ENCODE results near the gene IER2.

IER2 gene

DNA sequence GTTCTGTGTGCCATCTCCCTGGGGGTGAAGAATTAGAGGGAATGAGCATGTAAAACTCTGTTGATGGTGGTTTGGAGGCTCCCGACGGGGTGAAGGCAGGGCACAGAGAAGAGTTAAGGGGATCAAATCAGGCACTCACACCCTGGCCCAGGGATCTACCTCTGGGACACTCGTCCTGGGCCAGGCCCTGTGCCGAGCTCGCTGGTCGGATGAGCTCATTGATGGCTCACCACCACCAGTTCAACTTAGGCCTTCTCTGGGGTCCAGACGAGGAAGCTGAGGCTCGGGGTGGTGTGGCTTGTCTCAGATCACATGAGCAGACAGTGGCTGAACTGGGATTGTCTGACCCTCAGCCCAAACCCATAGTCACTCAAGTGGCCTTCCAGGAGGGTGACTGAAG lies 30.6 kb upstream of the IER2 start:
- POLR2A ChIA-PET: interaction anchor here (0.8 to 3.5 kb wide), 4 partner anchors 9 to 174 kb away, joined by 3 to 25 read pairs (median 3); partner anchors contain the start of gene RAD23A
- CTCF ChIA-PET: interaction anchor here (0.9 kb wide), 1 partner anchor 154 kb away, joined by 4 read pairs; no protein-coding TSS in a partner anchor
- DNase-seq (ENCODE audit: extremely low spot score): no peak
- TF ChIP-seq ARNT (IDR thresholded peaks at IDR 0.05): no peak
- no peak for TF ChIP-seq TARDBP (IDR thresholded peaks at IDR 0.05)
- no peak for TF ChIP-seq CTBP1 (IDR thresholded peaks at IDR 0.05; ENCODE audit: borderline replicate concordance)
- no peak for TF ChIP-seq FOXA1 (IDR thresholded peaks at IDR 0.05)
- no peak for TF ChIP-seq NFRKB (IDR thresholded peaks at IDR 0.05)
- no peak for TF ChIP-seq ELF4 (IDR thresholded peaks at IDR 0.05)
- TF ChIP-seq SP1 (IDR thresholded peaks at IDR 0.05): no peak
- no peak for TF ChIP-seq HDGF (IDR thresholded peaks at IDR 0.05; ENCODE audit: borderline replicate concordance)
- TF ChIP-seq, protein P1, sequence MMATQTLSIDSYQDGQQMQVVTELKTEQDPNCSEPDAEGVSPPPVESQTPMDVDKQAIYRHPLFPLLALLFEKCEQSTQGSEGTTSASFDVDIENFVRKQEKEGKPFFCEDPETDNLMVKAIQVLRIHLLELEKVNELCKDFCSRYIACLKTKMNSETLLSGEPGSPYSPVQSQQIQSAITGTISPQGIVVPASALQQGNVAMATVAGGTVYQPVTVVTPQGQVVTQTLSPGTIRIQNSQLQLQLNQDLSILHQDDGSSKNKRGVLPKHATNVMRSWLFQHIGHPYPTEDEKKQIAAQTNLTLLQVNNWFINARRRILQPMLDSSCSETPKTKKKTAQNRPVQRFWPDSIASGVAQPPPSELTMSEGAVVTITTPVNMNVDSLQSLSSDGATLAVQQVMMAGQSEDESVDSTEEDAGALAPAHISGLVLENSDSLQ (IDR thresholded peaks at IDR 0.05): no peak
- no peak for TF ChIP-seq FOXM1 (IDR thresholded peaks at IDR 0.05; ENCODE audit: borderline replicate concordance)
- TF ChIP-seq SUZ12 (IDR thresholded peaks at IDR 0.05): no peak
- TF ChIP-seq ZNF384 (IDR thresholded peaks at IDR 0.05): no peak
- TF ChIP-seq BHLHE40 (IDR thresholded peaks at IDR 0.05; ENCODE audit: borderline replicate concordance): no peak

DNA sequence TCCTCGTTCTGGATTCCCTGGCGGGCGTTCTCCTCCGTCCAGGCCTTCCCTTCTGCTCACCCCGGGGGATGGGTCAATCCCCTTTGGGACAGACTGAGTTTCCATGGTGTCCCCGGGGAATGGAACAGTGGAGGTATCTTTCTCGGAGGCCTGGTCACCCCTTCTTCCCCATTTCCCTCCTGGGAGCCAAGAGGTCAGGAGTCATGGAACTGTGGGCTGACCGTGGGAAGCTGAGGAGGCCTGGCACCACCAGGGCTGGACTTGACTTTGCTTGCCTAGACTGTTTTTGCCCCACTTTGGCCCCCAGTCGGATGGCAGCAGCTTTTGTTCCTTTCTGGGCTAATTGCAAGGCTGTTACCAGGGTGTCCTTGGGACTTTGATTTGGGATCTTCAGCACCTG lies 30.2 kb upstream of the IER2 start:
- POLR2A ChIA-PET: interaction anchor here (1.2 to 3.5 kb wide), 3 partner anchors 13 to 174 kb away, joined by 3 to 25 read pairs (median 3); partner anchors contain the start of gene RAD23A
- no peak for DNase-seq (ENCODE audit: extremely low spot score)

DNA sequence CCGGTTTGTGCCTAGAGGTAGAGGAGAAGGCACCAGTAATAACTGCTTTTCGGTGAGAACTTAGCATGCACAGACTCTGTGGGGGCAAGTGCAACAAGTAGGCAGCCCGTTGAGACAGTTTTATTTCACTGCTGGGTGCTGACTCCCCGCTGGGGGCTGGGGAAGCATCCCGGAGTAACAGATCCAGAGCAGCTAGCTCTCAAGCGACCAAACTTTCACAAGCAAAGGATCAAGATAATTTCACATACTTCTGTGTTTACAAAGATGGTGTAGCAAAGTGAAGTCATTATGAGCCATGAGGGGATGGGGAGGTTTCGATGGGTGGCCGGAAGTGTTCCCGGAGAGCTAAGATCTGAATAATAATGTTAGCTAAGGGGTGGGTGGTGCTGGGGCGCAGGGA lies 29.4 kb upstream of the IER2 start:
- TF ChIP-seq L3MBTL2 (conservative IDR thresholded peaks at IDR 0.05) (no peak), FOXK2 (IDR thresholded peaks at IDR 0.05) (no peak), LEF1 (IDR thresholded peaks at IDR 0.05; ENCODE audit: borderline replicate concordance) (no peak), FOXA1 (IDR thresholded peaks at IDR 0.05) (no peak), TARDBP (IDR thresholded peaks at IDR 0.05) (no peak), ZNF384 (IDR thresholded peaks at IDR 0.05) (no peak), FOXM1 (IDR thresholded peaks at IDR 0.05; ENCODE audit: borderline replicate concordance) (no peak), SUZ12 (IDR thresholded peaks at IDR 0.05) (no peak), SP1 (IDR thresholded peaks at IDR 0.05) (no peak), CTBP1 (IDR thresholded peaks at IDR 0.05; ENCODE audit: borderline replicate concordance) (no peak), NFRKB (IDR thresholded peaks at IDR 0.05) (no peak), BHLHE40 (IDR thresholded peaks at IDR 0.05; ENCODE audit: borderline replicate concordance) (no peak), ARNT (IDR thresholded peaks at IDR 0.05) (no peak), HDGF (IDR thresholded peaks at IDR 0.05; ENCODE audit: borderline replicate concordance) (no peak), ELF4 (IDR thresholded peaks at IDR 0.05) (no peak)
- TF ChIP-seq, protein P1 (IDR thresholded peaks at IDR 0.05): no peak
- POLR2A ChIA-PET: interaction anchor here (0.8 to 3.5 kb wide), 2 partner anchors 31 to 32 kb away, joined by 4 to 25 read pairs; no protein-coding TSS in a partner anchor
- CTCF ChIA-PET: no interaction called here
- DNase-seq (ENCODE audit: extremely low spot score): no peak

More for the DNA sequence above, 30.2 kb upstream of the IER2 start:
- CTCF ChIA-PET: interaction anchor here (0.9 kb wide), 1 partner anchor 154 kb away, joined by 4 read pairs; no protein-coding TSS in a partner anchor
- no peak for TF ChIP-seq ELF4 (IDR thresholded peaks at IDR 0.05)
- TF ChIP-seq NFRKB (IDR thresholded peaks at IDR 0.05): no peak
- TF ChIP-seq SUZ12 (IDR thresholded peaks at IDR 0.05): no peak
- no peak for TF ChIP-seq HDGF (IDR thresholded peaks at IDR 0.05; ENCODE audit: borderline replicate concordance)
- TF ChIP-seq SP1 (IDR thresholded peaks at IDR 0.05): no peak
- TF ChIP-seq LEF1 (IDR thresholded peaks at IDR 0.05; ENCODE audit: borderline replicate concordance): no peak
- TF ChIP-seq BHLHE40 (IDR thresholded peaks at IDR 0.05; ENCODE audit: borderline replicate concordance): no peak
- TF ChIP-seq, protein P1 (IDR thresholded peaks at IDR 0.05): no peak

DNA sequence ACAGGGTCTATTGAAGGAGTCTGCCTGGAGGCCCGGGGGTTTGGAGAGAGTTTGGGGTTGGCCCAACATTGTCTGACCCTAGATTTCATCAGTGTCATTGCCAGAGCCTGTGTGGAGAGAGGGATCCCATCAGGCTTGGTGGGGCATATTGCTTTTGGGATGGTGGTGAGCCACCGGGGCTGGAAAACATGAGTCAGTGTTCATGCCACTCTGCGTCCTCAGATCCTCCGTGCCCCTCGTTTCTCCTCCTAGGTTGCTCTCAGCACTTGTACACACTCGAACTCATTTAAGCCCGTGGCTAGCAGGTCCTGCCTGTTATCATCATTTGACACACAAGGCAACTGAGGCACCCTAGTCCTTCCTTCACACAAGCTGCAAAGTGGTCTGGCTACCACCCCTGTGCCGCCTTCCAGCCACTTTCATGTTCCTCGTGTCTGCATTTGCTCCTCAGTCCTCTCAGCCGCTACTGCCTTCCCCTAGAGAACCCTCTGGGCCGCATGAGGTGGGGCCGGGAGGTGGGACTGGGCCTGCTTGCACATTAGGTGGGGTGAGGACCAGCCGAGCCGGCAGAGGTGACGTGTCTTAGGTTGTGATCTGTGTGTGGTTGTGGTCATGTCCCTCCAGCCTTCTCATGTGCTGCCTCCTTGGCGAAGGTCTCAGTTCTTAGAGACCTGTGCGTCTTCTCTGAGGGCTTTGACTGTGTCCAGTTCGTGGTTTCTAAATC lies 28.5 kb upstream of the IER2 start:
- CTCF ChIA-PET: no interaction called here
- no peak for TF ChIP-seq L3MBTL2 (conservative IDR thresholded peaks at IDR 0.05)
- no peak for TF ChIP-seq FOXA1 (IDR thresholded peaks at IDR 0.05)
- TF ChIP-seq, protein P1 (IDR thresholded peaks at IDR 0.05): no peak
- DNase-seq (ENCODE audit: extremely low spot score): no peak
- POLR2A ChIA-PET: interaction anchor here (0.8 kb wide), 1 partner anchor 31 kb away, joined by 4 read pairs; no protein-coding TSS in a partner anchor

DNA sequence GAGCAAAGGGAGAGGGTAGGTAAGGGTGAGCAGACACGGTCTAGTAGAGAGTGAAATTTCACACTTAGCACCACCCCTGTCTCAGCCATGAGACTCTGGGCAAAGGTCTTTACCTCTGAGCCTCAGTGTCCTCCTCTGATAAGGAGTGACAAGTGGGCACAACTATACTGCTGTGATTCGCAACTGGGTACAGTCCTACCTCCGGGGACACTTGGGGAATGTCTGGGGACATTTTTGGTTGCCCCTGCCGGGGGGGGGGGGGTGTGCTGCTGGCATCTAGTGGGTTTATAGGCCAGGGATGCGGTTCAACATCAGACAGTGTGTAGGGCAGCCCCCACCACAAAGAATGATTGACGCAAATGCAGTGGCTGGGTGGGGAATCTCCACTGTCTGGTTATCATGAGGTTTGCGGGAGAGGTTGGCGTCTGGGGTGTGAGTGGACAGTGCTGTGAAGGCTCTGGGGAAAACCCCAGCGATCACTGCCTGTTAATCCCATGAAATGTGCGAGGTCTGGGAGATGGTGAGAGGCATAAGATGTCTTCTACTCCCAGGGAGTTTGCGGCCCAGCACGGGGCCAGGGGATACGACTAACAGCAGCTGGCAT lies 27.8 kb upstream of the IER2 start:
- ChIA-PET POLR2A (no interaction called here), CTCF (no interaction called here)
- no peak for DNase-seq (ENCODE audit: extremely low spot score)
- TF ChIP-seq SUZ12 (IDR thresholded peaks at IDR 0.05) (no peak), L3MBTL2 (conservative IDR thresholded peaks at IDR 0.05) (no peak), ELF4 (IDR thresholded peaks at IDR 0.05) (no peak), SP1 (IDR thresholded peaks at IDR 0.05) (no peak), NFRKB (IDR thresholded peaks at IDR 0.05) (no peak), ZNF384 (IDR thresholded peaks at IDR 0.05) (no peak), ARNT (IDR thresholded peaks at IDR 0.05) (no peak), FOXK2 (IDR thresholded peaks at IDR 0.05) (no peak), TARDBP (IDR thresholded peaks at IDR 0.05) (no peak), FOXM1 (IDR thresholded peaks at IDR 0.05; ENCODE audit: borderline replicate concordance) (no peak)
- TF ChIP-seq, protein P1 (IDR thresholded peaks at IDR 0.05): no peak
